K562 (cell line): ENCODE data around the gene TAF12. TPM values are rescaled to one million over a fixed set of nuclear protein-coding genes. Genes with fewer than 3 reads are reported as not detected.
A peak's percentile ranks its signal among the peaks of the same experiment; 100 is the strongest.

ENCODE experiments used
- ATF3 ChIP-seq, 2 experiments: fragments of 450-650 bp in 1 of 2; sonication (generic) in 1 of 2; formaldehyde crosslinking in 1 of 2; IDR thresholded peaks in 1 of 2; conservative IDR thresholded peaks in 1 of 2; 2 replicates each; pipeline versions ENCODE4 v1.6.1 to v1.8.1; 2016 to 2023; ENCODE audit warnings: mild to moderate bottlenecking in 2 of 2, moderate library complexity in 2 of 2, inconsistent platforms in 1 of 2, missing genetic modification reagents in 1 of 2
- BDP1 ChIP-seq: IDR thresholded peaks from 3 replicates; pipeline ENCODE4 v1.6.1; 2011; ENCODE audit not compliant: insufficient read length, insufficient read depth
- CHD2 ChIP-seq: IDR thresholded peaks from 2 replicates; pipeline ENCODE4 v1.6.1; 2011; ENCODE audit warnings: low read depth, low read length
- E4F1 ChIP-seq: fragments of 250-450 bp; sonication (Bioruptor Pico); IDR thresholded peaks from 2 replicates; pipeline ENCODE4 v1.5.0; 2021; ENCODE audit warnings: mild to moderate bottlenecking, borderline replicate concordance
- EGR1 ChIP-seq: fragments of 450-650 bp; conservative IDR thresholded peaks from 2 replicates; pipeline ENCODE4 v1.6.1; 2017; ENCODE audit warnings: mild to moderate bottlenecking
- GTF2E2 ChIP-seq: fragments of 200-800 bp; sonication (Bioruptor generic); IDR thresholded peaks from 2 replicates; pipeline ENCODE4 v1.6.1; 2016; ENCODE audit warnings: missing genetic modification characterization, missing compliant biosample characterization
- HIVEP1 ChIP-seq: fragments of 250-450 bp; sonication (Bioruptor Pico); IDR thresholded peaks from 2 replicates; pipeline ENCODE4 v1.4.0; 2020; ENCODE audit warnings: mild to moderate bottlenecking
- IFI16 ChIP-seq: fragments of 250-450 bp; sonication (Bioruptor Pico); IDR thresholded peaks from 2 replicates; pipeline ENCODE4 v2.1.2; 2022; ENCODE audit warnings: mild to moderate bottlenecking, inconsistent platforms
- NFIC ChIP-seq: fragments of 450-650 bp; IDR thresholded peaks from 2 replicates; pipeline ENCODE4 v1.6.1; 2017; ENCODE audit warnings: mild to moderate bottlenecking, inconsistent platforms
- SREBF1 ChIP-seq: fragments of 150-350 bp; IDR thresholded peaks from 2 replicates; pipeline ENCODE4 v1.6.1; 2014; ENCODE audit warnings: antibody characterized with exemption, low read depth, low read length, borderline replicate concordance
- STAG1 ChIP-seq: sonication (generic); formaldehyde crosslinking; IDR thresholded peaks from 2 replicates; pipeline ENCODE4 v1.5.0; 2020; ENCODE audit warnings: missing genetic modification reagents, borderline replicate concordance
- ZBTB1 ChIP-seq: sonication (generic); formaldehyde crosslinking; IDR thresholded peaks from 2 replicates; pipeline ENCODE4 v1.8.1; 2023; ENCODE audit warnings: missing genetic modification reagents, low read depth, mild to moderate bottlenecking, borderline replicate concordance
- ZBTB33 ChIP-seq: sonication (generic); formaldehyde crosslinking; IDR thresholded peaks from 2 replicates; pipeline ENCODE4 v1.8.1; 2023; ENCODE audit warnings: mild to moderate bottlenecking, missing genetic modification reagents
- ZNF121 ChIP-seq: sonication (generic); formaldehyde crosslinking; conservative IDR thresholded peaks from 2 replicates; pipeline ENCODE4 v1.8.0; 2022; ENCODE audit warnings: missing genetic modification reagents
- ZNF165 ChIP-seq: fragments of 250-450 bp; sonication (Bioruptor Pico); IDR thresholded peaks from 2 replicates; pipeline ENCODE4 v1.4.0; 2020; ENCODE audit warnings: borderline replicate concordance
- ZNF217 ChIP-seq: sonication (generic); formaldehyde crosslinking; IDR thresholded peaks from 2 replicates; pipeline ENCODE4 v1.8.0; 2022; ENCODE audit warnings: mild to moderate bottlenecking, missing genetic modification reagents
- ZNF280B ChIP-seq: fragments of 250-450 bp; sonication (Bioruptor Pico); IDR thresholded peaks from 2 replicates; pipeline ENCODE4 v1.5.1; 2021; ENCODE audit warnings: mild to moderate bottlenecking
- ZNF511 ChIP-seq: sonication (generic); formaldehyde crosslinking; IDR thresholded peaks from 2 replicates; pipeline ENCODE4 v1.8.0; 2022; ENCODE audit warnings: mild to moderate bottlenecking, missing genetic modification reagents
- ZNF778 ChIP-seq: fragments of 450-650 bp; formaldehyde crosslinking; IDR thresholded peaks from 2 replicates; pipeline ENCODE4 v1.4.0; 2020; ENCODE audit warnings: mild to moderate bottlenecking, moderate library complexity
- polyA plus RNA-seq, 8 experiments: library from polyadenylated mRNA; depleted of rRNA in 4 of 8; stranded (reverse) in 5 of 8; unstranded in 3 of 8; fragments of >200 nt; fragmentation: Nextera tagmentation in 2 of 8; fragmentation: Illumina TruSeq in 1 of 8; extraction: Ambion mirVana in 2 of 8; extraction: Trizol in 1 of 8; gene quantifications; 2 replicates each; pipeline versions ENCODE4 v1.2.1 to v1.2.3, GENCODE V29; 2011 to 2014; ENCODE audit warnings: inconsistent platforms in 1 of 8, missing spikeins in 1 of 8
- total RNA-seq, 7 experiments: library from RNA; depleted of rRNA in 6 of 7; stranded (reverse); fragments of >200 nt in 6 of 7; fragmentation: Illumina TruSeq in 2 of 7; extraction: Trizol in 2 of 7; gene quantifications; 2 replicates each; pipeline versions ENCODE4 v1.2.1 to v1.2.3, GENCODE V29; 2011 to 2021; ENCODE audit warnings: low replicate concordance in 1 of 7

Gene TAF12
- total and polyA plus RNA-seq, 9 of the 15 experiments (the other 6 are each of a cell fraction or from before 2014, with no cell fraction given): 31.6 to 89.0 (median 50.5) TPM

- 0 out of 2 replicates have a peak, but pooled peaks have one; percentile 8 for TF ChIP-seq ZNF217
- peak; percentile 100 for TF ChIP-seq GTF2E2 (tag)
- peak; percentile 90 for TF ChIP-seq ZBTB1 (CRISPR knock-in tag)
- peak; percentile 75; the same call in 1 of the 2 replicates for TF ChIP-seq IFI16 (CRISPR knock-in tag)
- peak; percentile 77 for TF ChIP-seq EGR1
- no peak for TF ChIP-seq BDP1
- peak; percentile 59; the same call in 1 of the 2 replicates for TF ChIP-seq ZBTB33
- no peak for TF ChIP-seq ZNF121 (CRISPR knock-in tag)
- no peak for TF ChIP-seq ZNF165
- peak; percentile 93; the same call in 1 of the 2 replicates for TF ChIP-seq ZNF778 (CRISPR knock-in tag)
- TF ChIP-seq ZNF511 (CRISPR knock-in tag): peak; percentile 99
- TF ChIP-seq NFIC: peak; percentile 89
- TF ChIP-seq HIVEP1 (CRISPR knock-in tag): peak; percentile 73
- peak; percentile 97 for TF ChIP-seq ZNF280B (CRISPR knock-in tag)
- peak; percentile 32 for TF ChIP-seq ATF3 (IDR thresholded peaks at IDR 0.05)
- TF ChIP-seq ATF3 (CRISPR knock-in tag; conservative IDR thresholded peaks at IDR 0.05): peak; percentile 99
- peak; percentile 82 for TF ChIP-seq CHD2
- peak; percentile 79; the same call in 1 of the 2 replicates for TF ChIP-seq SREBF1
- peak; percentile 87 for TF ChIP-seq E4F1
- TF ChIP-seq STAG1 (CRISPR knock-in tag): no peak
Measured at GRCh38 chr1:28648474-28649198, 5.8 kb upstream of the TAF12 start, which contains the start of gene RNU11 (continued).
